Neuronal stem cell (in vitro differentiated cells): ENCODE measurements around the gene APLP2.

Experiments
- DNase-seq: peaks from one replicate; pipeline ENCODE4 v3.0.0-alpha.2; 2013; ENCODE audit warnings: low spot score
- H2AFZ ChIP-seq: one replicate; pipeline ENCODE4 v1.6.1; 2013; ENCODE audit warnings: mild to moderate bottlenecking, low read length, inconsistent platforms
- H2AK5ac ChIP-seq: 2 replicates; pipeline ENCODE4 v1.6.1; 2013; ENCODE audit warnings: low read depth, mild to moderate bottlenecking, inconsistent platforms, low read length, moderate library complexity, mixed read lengths
- H2BK120ac ChIP-seq: 2 replicates; pipeline ENCODE4 v1.6.1; 2013; ENCODE audit warnings: low read depth, mild to moderate bottlenecking, inconsistent platforms, low read length, moderate library complexity, mixed read lengths
- H2BK12ac ChIP-seq: one replicate; pipeline ENCODE4 v1.6.1; 2013; ENCODE audit warnings: low read length, inconsistent platforms
- H2BK15ac ChIP-seq: 2 replicates; pipeline ENCODE4 v1.6.1; 2013; ENCODE audit warnings: mild to moderate bottlenecking, low read length, inconsistent platforms, mixed read lengths
- H2BK5ac ChIP-seq: one replicate; pipeline ENCODE4 v1.6.1; 2013; ENCODE audit warnings: inconsistent platforms, mild to moderate bottlenecking, low read length, moderate library complexity
- H3K14ac ChIP-seq: one replicate; pipeline ENCODE4 v1.6.1; 2013; ENCODE audit warnings: low read length, inconsistent platforms
- H3K18ac ChIP-seq: 2 replicates; pipeline ENCODE4 v1.6.1; 2013; ENCODE audit warnings: low read length, inconsistent platforms
- H3K23ac ChIP-seq: 2 replicates; pipeline ENCODE4 v1.6.1; 2013; ENCODE audit warnings: low read depth, mild to moderate bottlenecking, mixed read lengths, low read length, inconsistent platforms; ENCODE audit not compliant: poor library complexity
- H3K27ac ChIP-seq: replicated peaks from 3 replicates; pipeline ENCODE4 v1.5.1; 2013; ENCODE audit warnings: low read length, inconsistent platforms
- H3K27me3 ChIP-seq, 3 experiments: 2 replicates each; pipeline ENCODE4 v1.6.1; 2013; ENCODE audit warnings: low read length in 3 of 3, mild to moderate bottlenecking in 2 of 3, inconsistent platforms in 1 of 3, low read depth in 1 of 3, mixed read lengths in 1 of 3, moderate library complexity in 1 of 3; ENCODE audit not compliant: control insufficient read depth in 3 of 3, insufficient read depth in 3 of 3
- H3K36me3 ChIP-seq, 2 donors: replicated peaks in 1 of 2; 2 replicates each; pipeline ENCODE4 v1.6.1; 2013; ENCODE audit warnings: low read length in 2 of 2; ENCODE audit not compliant: control insufficient read depth in 2 of 2, insufficient read depth in 2 of 2
- H3K4ac ChIP-seq: 2 replicates; pipeline ENCODE4 v1.6.1; 2013; ENCODE audit warnings: inconsistent platforms, mild to moderate bottlenecking, low read length, moderate library complexity
- H3K4me1 ChIP-seq, 2 donors: 1 replicate in 1 of 2; 2 replicates in 1 of 2; pipeline ENCODE4 v1.6.1; 2013; ENCODE audit warnings: low read length in 2 of 2, low read depth in 1 of 2; ENCODE audit not compliant: control insufficient read depth in 2 of 2, insufficient read depth in 1 of 2
- H3K4me2 ChIP-seq: one replicate; pipeline ENCODE4 v1.6.1; 2013; ENCODE audit warnings: mild to moderate bottlenecking, low read length, inconsistent platforms; ENCODE audit not compliant: insufficient read depth, poor library complexity, severe bottlenecking
- H3K4me3 ChIP-seq, 2 donors: 2 replicates each; pipeline ENCODE4 v1.5.1; 2013; ENCODE audit warnings: low read length in 2 of 2, mild to moderate bottlenecking in 2 of 2, inconsistent platforms in 1 of 2, moderate library complexity in 1 of 2
- H3K79me1 ChIP-seq: one replicate; pipeline ENCODE4 v1.6.1; 2013; ENCODE audit warnings: low read depth, mild to moderate bottlenecking, inconsistent platforms, low read length, moderate library complexity
- H3K9ac ChIP-seq: one replicate; pipeline ENCODE4 v1.6.1; 2013; ENCODE audit warnings: mild to moderate bottlenecking, low read depth, low read length, inconsistent platforms; ENCODE audit not compliant: poor library complexity
- H3K9me3 ChIP-seq, 2 donors: replicated peaks in 1 of 2; 2 replicates each; pipeline versions ENCODE3 to v1.6.1; 2013; ENCODE audit warnings: low read length in 2 of 2, mild to moderate bottlenecking in 2 of 2, inconsistent platforms in 1 of 2, low read depth in 1 of 2, mixed read lengths in 1 of 2, moderate library complexity in 1 of 2; ENCODE audit not compliant: control insufficient read depth in 2 of 2, insufficient read depth in 1 of 2
- H4K8ac ChIP-seq: one replicate; pipeline ENCODE4 v1.6.1; 2013; ENCODE audit warnings: low read depth, mild to moderate bottlenecking, inconsistent platforms, low read length, moderate library complexity
- H4K91ac ChIP-seq: one replicate; pipeline ENCODE4 v1.6.1; 2013; ENCODE audit warnings: low read length, low read depth, mild to moderate bottlenecking, inconsistent platforms; ENCODE audit not compliant: poor library complexity
- WGBS, 2 donors: extraction: QIAGEN DNeasy Blood & Tissue Kit; methylation state at CpG; one replicate each; pipeline ENCODE4 v1.1.7; 2013; ENCODE audit warnings: missing lambda C conversion rate in 2 of 2, mixed read lengths in 1 of 2; ENCODE audit not compliant: insufficient read length in 2 of 2, insufficient replicate concordance in 1 of 2; ENCODE audit errors: extremely low coverage in 2 of 2; 5-methylcytosine and 5-hydroxymethylcytosine counted together

Gene APLP2

DNA sequence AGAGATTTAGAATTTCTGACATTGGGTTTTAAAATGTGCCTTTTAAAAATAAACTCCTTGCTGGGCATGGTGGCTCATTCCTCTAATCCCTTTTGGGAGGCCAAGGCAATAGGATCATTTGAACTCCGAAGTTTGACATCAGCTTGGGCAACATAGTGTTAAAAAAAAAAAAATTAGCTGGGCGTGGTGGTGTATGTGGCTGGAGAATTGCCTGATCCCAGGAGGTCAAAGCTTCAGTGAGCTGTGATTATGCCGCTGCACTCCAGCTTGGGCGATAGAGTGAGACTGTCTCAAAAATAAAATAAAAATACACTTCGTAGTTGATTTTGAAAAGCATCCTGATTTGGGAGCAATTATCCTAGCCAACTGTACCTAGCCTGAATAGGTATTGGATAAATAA lies 3.4 kb upstream of the APLP2 start:
- Histone ChIP-seq H3K79me1 (peaks cover 6% of the 10 kb centered on the region), H2BK5ac (no peak overlapping the region), H3K18ac (no peak overlapping the region), H3K14ac (no peak overlapping the region), H3K4me2 (no peak overlapping the region), H3K36me3 (no peaks in the 10 kb centered on the region), H3K4me3 (no peak overlapping the region), H3K27ac (no peak overlapping the region), H3K23ac (no peak overlapping the region), H3K9ac (no peak overlapping the region), H2AK5ac (no peak overlapping the region), H3K4me1 (peaks cover 0 to 9% of the 10 kb centered on the region in 2 donors), H3K9me3 (no peaks in the 10 kb centered on the region), H4K91ac (no peak overlapping the region), H2BK12ac (no peak overlapping the region), H2BK15ac (no peak overlapping the region), H2AFZ (no peak overlapping the region), H3K4ac (no peak overlapping the region), H2BK120ac (no peak overlapping the region), H4K8ac (no peak overlapping the region), H3K27me3 (peaks cover 0 to 4% (median 2%) of the 10 kb centered on the region in 3 experiments)
- no CpG with 5 or more reads among the region's 5 CpGs for WGBS, 2 donors
- DNase-seq: no peak

DNA sequence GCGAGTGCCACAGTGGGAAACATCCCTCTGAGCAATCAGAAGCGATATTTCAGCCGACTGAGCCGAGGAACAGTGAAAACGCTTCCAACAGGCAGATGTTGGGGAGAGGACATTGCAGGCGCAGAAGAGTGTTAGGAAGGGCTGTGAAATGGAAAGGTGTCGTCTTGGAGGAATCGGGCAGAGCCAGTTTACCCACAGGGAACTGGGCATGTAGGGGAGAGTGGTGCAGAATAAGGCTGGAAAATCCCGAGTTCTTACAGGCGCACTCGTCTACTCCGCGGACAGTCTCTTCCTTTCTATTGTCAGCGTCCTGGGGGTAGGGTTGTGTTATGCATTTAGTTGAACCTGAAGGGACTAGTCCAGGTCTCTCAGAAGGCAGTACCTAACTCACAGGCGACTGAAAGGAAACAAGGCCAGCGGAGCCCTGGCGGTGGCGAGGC lies 1.1 kb upstream of the APLP2 start:
- WGBS, 2 donors: no CpG with 5 or more reads among the region's 18 CpGs
- Histone ChIP-seq H3K27ac (no peak overlapping the region), H2AFZ (peak overlapping the region; percentile 95), H3K9me3 (no peaks in the 10 kb centered on the region), H3K79me1 (peaks cover 6% of the 10 kb centered on the region), H3K23ac (peak overlapping the region; percentile 87), H3K4me3 (peak overlapping the region; percentile 83 to 95), H2BK5ac (peak overlapping the region; percentile 83), H3K4me2 (peak overlapping the region; percentile 96), H3K18ac (peak overlapping the region; percentile 92), H3K4ac (no peak overlapping the region), H2BK12ac (no peak overlapping the region), H3K36me3 (no peaks in the 10 kb centered on the region), H2BK120ac (no peak overlapping the region), H2AK5ac (peak overlapping the region; percentile 1), H3K9ac (no peak overlapping the region), H4K8ac (no peak overlapping the region), H3K4me1 (peaks cover 3 to 13% of the 10 kb centered on the region in 2 donors), H2BK15ac (no peak overlapping the region), H3K14ac (no peak overlapping the region), H4K91ac (no peak overlapping the region), H3K27me3 (peaks cover 0 to 4% (median 2%) of the 10 kb centered on the region in 3 experiments)
- DNase-seq: no peak

DNA sequence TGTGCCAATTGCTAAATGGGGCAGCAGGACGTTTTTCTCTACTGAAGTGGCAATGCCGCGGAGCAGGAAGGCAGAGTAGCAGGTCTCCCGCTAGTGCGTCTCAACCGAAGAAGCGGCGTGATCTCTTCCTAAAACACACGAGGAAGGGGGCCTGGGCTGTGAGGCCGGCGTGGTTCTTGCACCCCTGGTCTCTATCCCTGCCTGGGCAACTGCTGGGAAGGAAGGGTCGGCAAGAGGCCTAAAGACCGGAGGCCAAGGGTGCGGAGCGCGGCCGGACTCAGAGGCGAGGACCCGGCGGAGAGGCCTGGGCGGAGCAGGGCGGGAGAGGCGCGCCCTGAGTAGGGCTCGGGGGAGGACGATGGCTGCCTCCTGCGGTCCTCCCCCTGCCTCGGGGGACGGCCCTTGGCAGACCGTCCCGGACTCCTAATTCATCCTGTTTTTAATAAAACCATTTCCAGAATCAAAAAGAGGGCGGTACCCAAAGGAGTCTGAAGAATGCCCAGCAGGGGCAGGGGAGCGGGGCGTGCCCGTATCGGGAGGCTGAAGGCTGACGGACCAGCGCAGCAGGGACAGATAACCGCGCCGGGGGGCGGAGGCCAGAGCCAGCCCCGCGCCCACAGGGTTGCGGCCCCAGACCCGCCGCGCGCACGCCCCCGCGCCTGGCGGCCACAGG lies 572 bp upstream of the APLP2 start:
- Histone ChIP-seq H2BK5ac (peak overlapping the region; percentile 83), H4K8ac (no peak overlapping the region), H3K18ac (peak overlapping the region; percentile 92), H2AFZ (peak overlapping the region; percentile 95), H3K9me3 (no peaks in the 10 kb centered on the region), H3K14ac (peak overlapping the region; percentile 0), H4K91ac (peak overlapping the region; percentile 56), H3K9ac (peak overlapping the region; percentile 94), H3K36me3 (peaks cover 0 to 4% of the 10 kb centered on the region in 2 donors), H3K23ac (peak overlapping the region; percentile 87), H2BK12ac (no peak overlapping the region), H3K79me1 (peaks cover 6% of the 10 kb centered on the region), H3K4me2 (peak overlapping the region; percentile 96), H3K4me1 (peaks cover 3 to 13% of the 10 kb centered on the region in 2 donors), H3K4ac (no peak overlapping the region), H2BK120ac (no peak overlapping the region), H2AK5ac (peak overlapping the region; percentile 71), H3K4me3 (peak overlapping the region; percentile 83 to 95), H3K27ac (peak overlapping the region; percentile 50), H2BK15ac (no peak overlapping the region), H3K27me3 (peaks cover 0 to 4% (median 0%) of the 10 kb centered on the region in 3 experiments)
- DNase-seq: no peak
- no CpG with 5 or more reads among the region's 53 CpGs for WGBS, 2 donors

DNA sequence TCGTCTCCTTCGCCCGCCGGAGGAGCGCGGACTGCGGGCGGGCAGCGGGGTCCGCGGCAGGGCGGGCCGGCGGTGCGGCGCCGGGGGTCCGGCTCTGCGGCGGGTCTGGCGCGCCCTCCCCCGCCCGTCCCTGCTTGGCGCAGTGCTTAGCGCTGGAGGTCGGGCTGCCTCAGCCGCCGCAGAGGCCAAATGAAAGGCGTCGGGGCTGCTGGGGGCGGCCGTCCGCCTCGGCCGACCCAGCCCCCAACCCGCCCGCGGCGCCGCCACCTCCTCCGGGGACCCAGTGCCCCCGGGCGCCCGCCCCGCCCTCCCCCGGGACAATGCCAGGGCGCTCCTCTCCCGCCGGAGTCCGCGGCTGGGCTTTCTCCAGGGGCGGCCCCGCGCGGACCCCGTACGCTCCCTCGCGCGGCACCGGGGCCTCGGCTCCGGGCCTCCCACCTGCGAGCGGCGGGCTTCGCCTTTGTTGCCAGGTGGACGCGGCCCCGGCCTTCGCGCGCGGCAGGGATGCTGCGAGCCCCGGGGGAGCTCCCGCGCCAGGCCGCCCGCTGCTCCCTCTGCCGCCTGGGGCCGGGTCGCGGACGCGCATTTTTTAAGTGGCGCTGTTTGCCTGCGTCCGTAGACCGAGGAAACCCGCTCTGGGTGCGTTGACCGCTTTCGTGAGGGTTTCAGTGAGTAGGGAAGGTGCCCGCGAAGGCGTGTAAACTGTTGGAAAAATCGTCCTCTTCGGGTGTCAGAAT lies 583 bp downstream of the APLP2 start:
- Histone ChIP-seq H3K4me2 (peak overlapping the region; percentile 49), H3K14ac (peak overlapping the region; percentile 89), H2BK5ac (peak overlapping the region; percentile 87), H4K91ac (no peak overlapping the region), H3K23ac (peak overlapping the region; percentile 99), H2BK15ac (peak overlapping the region; percentile 67), H2BK120ac (peak overlapping the region; percentile 81), H3K9ac (peak overlapping the region; percentile 99), H3K4ac (peak overlapping the region; percentile 37), H3K27ac (peak overlapping the region; percentile 94), H2AK5ac (peak overlapping the region; percentile 63), H3K4me3 (peak overlapping the region; percentile 95 to 100), H3K27me3 (peaks cover 0 to 4% (median 0%) of the 10 kb centered on the region in 3 experiments), H3K79me1 (peaks cover 6% of the 10 kb centered on the region), H3K4me1 (peaks cover 3 to 13% of the 10 kb centered on the region in 2 donors), H4K8ac (no peak overlapping the region), H2AFZ (peak overlapping the region; percentile 91), H3K9me3 (no peaks in the 10 kb centered on the region), H2BK12ac (peak overlapping the region; percentile 41), H3K18ac (peak overlapping the region; percentile 98), H3K36me3 (peaks cover 0 to 11% of the 10 kb centered on the region in 2 donors)
- no peak for DNase-seq
- WGBS, 2 donors: no CpG with 5 or more reads among the region's 100 CpGs
